Upper lobe of left lung (tissue), 6 donors: Measurements from ENCODE around the gene PKN2. TPM values are rescaled to one million over a fixed set of nuclear protein-coding genes. Genes with fewer than 3 reads are reported as not detected.
A peak's percentile ranks its signal among the peaks of the same experiment; 100 is the strongest.

Experiments used
- ATAC-seq, 2 donors: fragments of 200-7000 bp; cut with Tn5 transposase; one replicate each; pipeline ENCODE4 v1.9.1; 2022; ENCODE audit warnings: mild to moderate bottlenecking in 2 of 2, moderate library complexity in 2 of 2; ENCODE audit not compliant: low FRiP score in 2 of 2
- DNase-seq, 2 donors: peaks; one replicate each; pipeline ENCODE4 v3.0.0-alpha.2; 2019 to 2020
- H3K27ac ChIP-seq, 4 donors: fragments of 200-600 bp; sonication (generic); one replicate each; pipeline ENCODE4 v1.5.1; 2016 to 2019
- H3K27me3 ChIP-seq, 4 donors: fragments of 200-600 bp; sonication (generic); one replicate each; pipeline ENCODE4 v1.5.1; 2017 to 2019
- H3K36me3 ChIP-seq, 4 donors: fragments of 200-600 bp; sonication (generic); one replicate each; pipeline ENCODE4 v1.5.1; 2016 to 2019
- H3K4me1 ChIP-seq, 4 donors: fragments of 200-600 bp; sonication (generic); one replicate each; pipeline ENCODE4 v1.5.1; 2018 to 2019
- H3K4me3 ChIP-seq, 4 donors: fragments of 200-600 bp; sonication (generic); one replicate each; pipeline ENCODE4 v1.5.1; 2017 to 2019; ENCODE audit warnings: mild to moderate bottlenecking in 2 of 4, moderate library complexity in 1 of 4
- H3K9me3 ChIP-seq, 4 donors: fragments of 200-600 bp; sonication (generic); one replicate each; pipeline ENCODE4 v1.5.1; 2018 to 2019
- EP300 ChIP-seq, 4 donors: sonication (generic); formaldehyde crosslinking; IDR thresholded peaks; one replicate each; pipeline ENCODE4 v1.5.1; 2017; ENCODE audit warnings: antibody characterized with exemption in 4 of 4, control low read depth in 2 of 4
- POLR2A ChIP-seq, 4 donors: fragments of 450-650 bp; IDR thresholded peaks; one replicate each; pipeline ENCODE4 v1.5.1; 2016 to 2017; ENCODE audit warnings: antibody characterized with exemption in 4 of 4, mild to moderate bottlenecking in 2 of 4
- POLR2AphosphoS5 ChIP-seq, 2 donors: sonication (generic); formaldehyde crosslinking; IDR thresholded peaks; one replicate each; pipeline ENCODE4 v1.5.1; 2017; ENCODE audit warnings: antibody characterized with exemption in 2 of 2
- WGBS, 2 donors: methylation state at CpG; one replicate each; pipeline ENCODE4 v1.1.5; 2017 to 2018; 5-methylcytosine and 5-hydroxymethylcytosine counted together
- total RNA-seq, 6 donors: library from RNA; depleted of rRNA in 4 of 6; stranded (reverse); fragments of >200 nt in 4 of 6; gene quantifications; one replicate each; pipeline versions ENCODE4 v1.1.0 to v1.2.1, GENCODE V29; 2016 to 2021
- TF ChIP-seq, protein P1 (sequence below), 6 experiments: fragments of 450-650 bp in 4 of 6; fragments of 200-600 bp in 2 of 6; sonication (generic) in 2 of 6; IDR thresholded peaks; one replicate each; pipeline ENCODE4 v1.5.1; 2016 to 2019; ENCODE audit warnings: antibody characterized with exemption in 6 of 6
- donor health status: DM: no; HTN: no; CAD: no; lungs with moderate emphysema.
- donor health status: DM: no; HTN: yes; CAD: no; lungs with severe emphysema.

PKN2 gene
- total RNA-seq, 6 donors from 2014 or later: 33.0 to 108 (median 37.6) TPM

DNA sequence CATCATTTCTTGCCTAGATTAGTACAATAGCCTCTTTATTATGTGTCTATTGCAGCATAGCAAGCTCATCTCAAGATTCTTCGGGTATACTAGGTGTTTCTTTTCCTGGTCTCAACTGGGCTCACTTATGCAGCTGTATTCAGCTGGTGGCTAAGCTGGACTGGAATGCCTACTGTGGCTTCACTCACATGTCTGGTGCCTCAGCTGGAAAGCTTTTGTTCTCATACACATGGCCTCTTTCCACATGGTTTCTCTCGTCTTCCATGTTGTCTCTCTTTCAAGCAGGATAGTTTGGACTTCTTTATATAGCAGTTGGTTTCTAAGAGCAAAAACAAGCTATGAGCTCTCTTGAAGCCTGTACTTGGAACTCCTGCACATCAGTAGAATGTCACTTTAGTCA lies 45.2 kb downstream of the PKN2 start:
- Histone ChIP-seq H3K4me1 (peaks cover 8 to 33% (median 18%) of the 10 kb centered on the region in 4 donors), H3K36me3 (peaks cover 0 to 6% (median 0%) of the 10 kb centered on the region in 4 donors)
- 95 to 96% methylated on average over 2 of the region's 2 CpGs for WGBS, 2 donors

DNA sequence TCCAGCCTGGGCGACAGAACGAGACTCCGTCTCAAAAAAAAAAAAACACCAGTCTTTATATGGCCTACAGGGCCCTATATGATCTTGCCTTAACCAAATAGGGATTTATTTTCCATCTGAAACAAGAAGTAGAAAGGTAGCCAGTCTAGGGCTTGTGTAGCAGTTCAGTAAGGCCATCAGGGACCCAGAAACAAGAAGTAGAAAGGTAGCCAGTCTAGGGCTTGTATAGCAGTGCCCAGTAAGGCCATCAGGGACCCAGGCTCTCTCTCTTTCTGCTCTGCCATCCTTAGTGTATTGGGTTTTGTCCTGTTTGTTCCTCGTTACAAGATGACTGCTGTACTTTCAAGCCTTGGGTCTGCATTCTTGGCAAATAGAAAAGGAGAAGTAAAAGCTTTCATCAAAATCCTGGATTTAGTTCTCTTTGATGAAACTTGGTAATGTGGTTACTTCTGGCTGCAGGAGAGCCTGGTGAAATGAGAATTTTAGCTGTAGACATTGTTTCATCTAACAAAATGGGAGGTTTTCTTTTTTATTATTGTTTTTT lies 46.1 kb downstream of the PKN2 start:
- peak in 1 of 2 donors; percentile 42 for ATAC-seq
- WGBS, 2 donors: 84 to 85% methylated on average over 4 of the region's 4 CpGs
- H3K27ac ChIP-seq: peak overlapping the region in 1 of 4 donors; percentile 18

More for the DNA sequence above, 45.2 kb downstream of the PKN2 start:
- ATAC-seq: no peak
- Histone ChIP-seq H3K9me3 (no peaks in the 10 kb centered on the region), H3K27ac (no peak overlapping the region), H3K4me3 (no peak overlapping the region), H3K27me3 (no peaks in the 10 kb centered on the region)
- no peak for TF ChIP-seq EP300 (IDR thresholded peaks at IDR 0.05)
- TF ChIP-seq POLR2AphosphoS5 (IDR thresholded peaks at IDR 0.05): no peak
- TF ChIP-seq, protein P1, sequence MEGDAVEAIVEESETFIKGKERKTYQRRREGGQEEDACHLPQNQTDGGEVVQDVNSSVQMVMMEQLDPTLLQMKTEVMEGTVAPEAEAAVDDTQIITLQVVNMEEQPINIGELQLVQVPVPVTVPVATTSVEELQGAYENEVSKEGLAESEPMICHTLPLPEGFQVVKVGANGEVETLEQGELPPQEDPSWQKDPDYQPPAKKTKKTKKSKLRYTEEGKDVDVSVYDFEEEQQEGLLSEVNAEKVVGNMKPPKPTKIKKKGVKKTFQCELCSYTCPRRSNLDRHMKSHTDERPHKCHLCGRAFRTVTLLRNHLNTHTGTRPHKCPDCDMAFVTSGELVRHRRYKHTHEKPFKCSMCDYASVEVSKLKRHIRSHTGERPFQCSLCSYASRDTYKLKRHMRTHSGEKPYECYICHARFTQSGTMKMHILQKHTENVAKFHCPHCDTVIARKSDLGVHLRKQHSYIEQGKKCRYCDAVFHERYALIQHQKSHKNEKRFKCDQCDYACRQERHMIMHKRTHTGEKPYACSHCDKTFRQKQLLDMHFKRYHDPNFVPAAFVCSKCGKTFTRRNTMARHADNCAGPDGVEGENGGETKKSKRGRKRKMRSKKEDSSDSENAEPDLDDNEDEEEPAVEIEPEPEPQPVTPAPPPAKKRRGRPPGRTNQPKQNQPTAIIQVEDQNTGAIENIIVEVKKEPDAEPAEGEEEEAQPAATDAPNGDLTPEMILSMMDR (IDR thresholded peaks at IDR 0.05): no peak
- TF ChIP-seq POLR2A (IDR thresholded peaks at IDR 0.05): no peak
- DNase-seq: no peak

DNA sequence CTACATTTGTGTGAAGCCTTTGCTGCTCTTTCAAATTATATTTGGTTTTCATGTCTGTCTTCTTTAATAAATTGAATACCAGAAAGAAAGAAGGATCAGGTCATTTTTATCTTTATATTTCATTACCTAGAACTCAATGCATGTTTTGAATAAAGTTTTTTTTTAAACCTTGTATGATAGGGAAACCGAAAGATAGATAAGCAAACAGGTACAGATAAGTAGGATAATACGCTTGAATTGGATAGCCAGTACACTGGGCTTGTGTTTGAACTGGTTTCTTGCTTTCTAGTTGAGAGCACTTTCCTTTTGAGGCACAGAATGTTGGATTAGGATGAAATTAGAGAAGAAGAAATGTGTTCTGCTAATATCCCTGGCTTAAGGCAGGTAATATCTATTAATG lies 46.9 kb downstream of the PKN2 start:
- peaks cover 0 to 6% (median 0%) of the 10 kb centered on the region in 4 donors for H3K36me3 ChIP-seq
- ATAC-seq (no peak), DNase-seq (no peak)
- TF ChIP-seq POLR2AphosphoS5 (IDR thresholded peaks at IDR 0.05): no peak
- TF ChIP-seq, protein P1 (IDR thresholded peaks at IDR 0.05): no peak
- TF ChIP-seq POLR2A (IDR thresholded peaks at IDR 0.05): no peak
- no peak for TF ChIP-seq EP300 (IDR thresholded peaks at IDR 0.05)
- H3K4me3 ChIP-seq: no peak overlapping the region
- H3K27me3 ChIP-seq: no peaks in the 10 kb centered on the region
- H3K27ac ChIP-seq: peak overlapping the region; percentile 32 to 78 (median 44)
- peaks cover 8 to 33% (median 18%) of the 10 kb centered on the region in 4 donors for H3K4me1 ChIP-seq
- WGBS, 2 donors: 62 to 68% methylated on average over 2 of the region's 2 CpGs
- peaks cover 4 to 11% (median 6%) of the 10 kb centered on the region in 4 donors for H3K9me3 ChIP-seq

More for the DNA sequence above, 46.1 kb downstream of the PKN2 start:
- Histone ChIP-seq H3K9me3 (peaks cover 0 to 4% (median 3%) of the 10 kb centered on the region in 4 donors), H3K36me3 (peaks cover 0 to 6% (median 0%) of the 10 kb centered on the region in 4 donors), H3K4me3 (no peak overlapping the region), H3K4me1 (peaks cover 8 to 33% (median 18%) of the 10 kb centered on the region in 4 donors), H3K27me3 (no peaks in the 10 kb centered on the region)
- DNase-seq: no peak
- TF ChIP-seq EP300 (IDR thresholded peaks at IDR 0.05) (no peak), POLR2AphosphoS5 (IDR thresholded peaks at IDR 0.05) (no peak), POLR2A (IDR thresholded peaks at IDR 0.05) (no peak)
- TF ChIP-seq, protein P1 (IDR thresholded peaks at IDR 0.05): no peak

DNA sequence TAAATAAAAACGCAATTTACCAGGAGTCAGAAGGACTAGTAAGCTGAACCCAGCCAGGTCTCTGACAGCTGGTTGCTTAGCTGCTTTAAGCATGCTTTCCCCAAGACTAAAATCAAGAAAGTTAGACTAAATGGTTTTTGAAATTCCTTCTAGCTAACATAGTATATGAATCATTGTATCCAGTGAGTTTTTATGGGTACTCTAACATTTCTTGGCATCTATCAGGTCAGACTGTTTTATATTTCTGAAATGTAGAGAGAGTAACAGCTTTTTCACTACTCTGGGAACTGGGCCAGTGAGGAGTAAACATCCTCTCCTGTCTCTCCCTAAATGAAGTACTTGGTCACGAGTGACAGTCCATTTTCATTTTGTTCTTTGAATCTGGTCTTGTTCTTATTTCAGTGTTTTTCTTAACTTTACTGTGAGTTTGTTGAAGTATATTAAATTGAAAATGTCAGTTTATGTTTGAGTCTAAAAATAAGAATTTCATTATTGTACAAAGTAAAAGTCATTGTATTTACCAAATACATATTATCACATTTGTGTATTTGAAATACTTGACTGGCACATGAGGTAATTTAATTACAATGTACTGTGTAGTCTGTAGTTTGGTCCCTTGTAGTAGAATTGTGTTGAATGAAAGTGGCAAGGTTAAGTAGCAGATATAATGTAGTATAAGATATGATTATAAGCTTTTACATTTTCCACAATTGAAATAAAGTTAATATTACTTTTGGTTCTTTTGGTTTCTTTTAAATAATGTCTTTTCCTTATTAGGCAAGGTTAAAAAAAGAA lies 47.6 kb downstream of the PKN2 start:
- TF ChIP-seq, protein P1 (IDR thresholded peaks at IDR 0.05): no peak
- no peak for TF ChIP-seq POLR2AphosphoS5 (IDR thresholded peaks at IDR 0.05)
- TF ChIP-seq POLR2A (IDR thresholded peaks at IDR 0.05): no peak
- no peak for TF ChIP-seq EP300 (IDR thresholded peaks at IDR 0.05)
- peaks cover 4 to 12% (median 6%) of the 10 kb centered on the region in 4 donors for H3K9me3 ChIP-seq
- no peak overlapping the region for H3K4me3 ChIP-seq
- peaks cover 0 to 6% (median 0%) of the 10 kb centered on the region in 4 donors for H3K36me3 ChIP-seq
- DNase-seq (no peak), ATAC-seq (peak; percentile 37 to 83)
- peaks cover 8 to 33% (median 18%) of the 10 kb centered on the region in 4 donors for H3K4me1 ChIP-seq
- H3K27me3 ChIP-seq: no peaks in the 10 kb centered on the region
- peak overlapping the region; percentile 32 to 78 (median 44) for H3K27ac ChIP-seq
- WGBS, 2 donors: 20 to 30% methylated on average over 2 of the region's 2 CpGs
